GM18498 (cell line): ENCODE results near the gene PRKAG3.
"Not testable (repeated sequence)": the region's sequence is repeated elsewhere in the genome, so short reads cannot be mapped to it uniquely, and the experiment has no call there.

Experiments used
- ATAC-seq: cut with Tn5 transposase; IDR thresholded peaks from one replicate; pipeline ENCODE4 v1.9.1; 2021; ENCODE audit warnings: mild to moderate bottlenecking, moderate library complexity; ENCODE audit not compliant: unreplicated experiment

The PRKAG3 gene

GRCh38 chr2:218844334-218844733 lies 12.7 kb upstream of the PRKAG3 start:
- ATAC-seq, result not testable (repeated sequence)

DNA sequence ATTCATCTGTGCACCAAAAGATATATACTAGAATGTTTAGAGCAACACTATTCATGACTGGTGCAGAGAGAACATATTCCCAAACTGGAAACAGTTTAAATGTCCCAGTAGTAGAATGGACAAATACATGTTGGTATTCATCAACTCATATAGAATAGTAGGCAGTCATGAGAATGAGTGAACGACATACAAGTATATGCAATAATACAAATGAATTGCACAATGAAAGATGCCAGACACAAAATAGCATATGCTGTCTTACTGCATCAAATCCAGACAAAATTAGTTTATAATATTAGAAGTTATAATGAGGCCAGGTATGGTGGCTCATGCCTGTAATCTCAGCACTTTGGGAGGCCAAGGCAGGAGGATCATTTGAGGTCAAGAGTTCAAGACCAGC lies 8.3 kb upstream of the PRKAG3 start:
- no peak for ATAC-seq

DNA sequence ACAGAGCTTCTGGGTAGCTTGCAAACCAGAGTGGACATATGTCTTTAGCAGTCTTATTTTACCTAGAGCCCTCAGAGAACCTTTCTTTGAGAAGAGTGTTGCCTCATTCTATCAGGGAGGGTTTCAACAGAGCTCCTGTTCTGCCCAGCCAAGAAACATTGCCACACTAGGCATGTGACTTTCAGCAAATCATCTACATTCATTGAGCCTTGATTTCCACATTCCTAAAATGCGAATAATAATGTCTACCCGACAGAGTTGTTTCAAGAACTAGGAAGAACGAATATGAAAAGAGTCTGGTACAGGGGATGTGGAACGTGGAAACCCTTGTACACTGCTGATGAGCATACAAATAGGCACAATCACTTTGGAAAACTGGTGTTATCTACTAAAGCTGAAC lies 7.8 kb upstream of the PRKAG3 start:
- no peak for ATAC-seq

DNA sequence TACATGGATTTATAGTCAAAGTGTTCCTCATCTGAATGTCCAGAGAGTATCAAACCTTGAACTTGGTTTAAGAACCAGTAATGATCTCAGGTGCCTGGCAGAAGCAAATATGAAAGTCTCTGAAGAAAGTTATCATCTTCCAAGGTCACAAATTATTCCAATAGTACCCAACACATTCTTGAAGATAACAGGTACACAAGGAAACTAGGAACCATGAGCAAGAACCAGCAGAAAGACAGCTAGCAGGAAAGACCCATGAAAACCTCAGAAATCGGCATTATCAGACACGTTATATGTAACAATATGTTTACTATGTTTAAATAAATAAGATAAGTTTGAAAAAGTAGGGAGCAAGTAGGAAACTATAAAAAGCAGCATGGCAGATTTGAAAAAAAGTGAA lies 5.9 kb upstream of the PRKAG3 start:
- ATAC-seq, result no peak

DNA sequence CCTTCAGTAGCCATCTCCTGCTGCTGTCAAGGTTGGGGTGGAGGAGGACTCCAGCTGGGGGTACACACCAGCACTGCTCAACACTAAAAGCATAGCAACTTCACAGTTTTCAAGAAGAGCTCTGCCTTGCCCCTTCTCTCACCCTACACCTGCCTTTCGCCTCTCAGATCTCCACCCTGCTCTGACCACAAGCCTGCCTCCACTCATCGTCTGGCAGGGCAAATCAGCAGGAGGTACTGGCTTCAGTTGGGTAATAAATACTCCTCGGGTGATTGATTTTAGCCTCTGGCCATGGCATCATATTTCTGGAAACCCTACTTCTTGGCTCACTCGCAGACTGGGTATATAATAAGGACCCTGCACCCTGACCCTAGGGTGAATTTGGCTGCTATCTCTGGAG lies 3.1 kb upstream of the PRKAG3 start:
- ATAC-seq, result no peak

- ATAC-seq, result no peak
Measured at GRCh38 chr2:218833023-218833609, 1.5 kb upstream of the PRKAG3 start.

DNA sequence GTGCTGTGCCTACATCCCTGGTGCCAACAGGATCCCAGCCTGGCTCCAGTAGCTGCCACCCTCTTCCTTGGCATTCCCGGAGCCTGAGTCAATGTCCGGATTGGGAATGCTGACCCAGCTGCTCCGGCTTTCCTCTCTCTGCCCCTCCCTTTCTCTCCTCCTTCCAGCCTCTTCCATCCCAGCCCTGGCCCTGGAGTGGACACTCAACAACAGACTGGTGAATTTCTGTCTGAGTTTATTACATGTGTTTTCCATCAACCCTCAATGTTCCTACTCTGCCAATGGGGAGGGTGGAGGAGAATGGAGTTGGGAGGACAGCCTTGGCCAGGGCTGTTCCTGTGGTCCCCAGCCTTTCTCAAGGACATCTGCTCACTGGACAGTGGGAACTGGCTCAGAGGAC lies 917 bp upstream of the PRKAG3 start:
- no peak for ATAC-seq

DNA sequence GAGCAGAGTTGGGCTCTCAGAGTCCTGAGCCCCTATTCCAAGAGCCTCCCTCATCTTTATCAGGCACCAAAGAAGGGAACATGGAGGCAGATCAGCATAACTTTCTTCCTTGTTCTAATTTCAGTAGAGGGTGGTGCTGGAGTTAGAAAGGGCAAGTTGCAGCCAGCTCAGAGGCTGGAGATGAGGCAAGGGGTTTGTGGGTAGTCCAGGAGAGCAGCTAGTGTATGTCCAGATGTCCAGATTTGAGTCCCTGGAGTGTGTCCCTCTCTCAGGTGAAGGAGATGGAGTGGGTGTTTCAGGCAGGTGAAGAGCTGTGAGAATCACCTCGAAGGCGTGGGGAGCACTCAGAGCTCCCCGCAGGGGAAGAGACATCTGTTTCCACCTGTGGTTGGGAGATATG lies 478 bp upstream of the PRKAG3 start:
- ATAC-seq, result no peak

DNA sequence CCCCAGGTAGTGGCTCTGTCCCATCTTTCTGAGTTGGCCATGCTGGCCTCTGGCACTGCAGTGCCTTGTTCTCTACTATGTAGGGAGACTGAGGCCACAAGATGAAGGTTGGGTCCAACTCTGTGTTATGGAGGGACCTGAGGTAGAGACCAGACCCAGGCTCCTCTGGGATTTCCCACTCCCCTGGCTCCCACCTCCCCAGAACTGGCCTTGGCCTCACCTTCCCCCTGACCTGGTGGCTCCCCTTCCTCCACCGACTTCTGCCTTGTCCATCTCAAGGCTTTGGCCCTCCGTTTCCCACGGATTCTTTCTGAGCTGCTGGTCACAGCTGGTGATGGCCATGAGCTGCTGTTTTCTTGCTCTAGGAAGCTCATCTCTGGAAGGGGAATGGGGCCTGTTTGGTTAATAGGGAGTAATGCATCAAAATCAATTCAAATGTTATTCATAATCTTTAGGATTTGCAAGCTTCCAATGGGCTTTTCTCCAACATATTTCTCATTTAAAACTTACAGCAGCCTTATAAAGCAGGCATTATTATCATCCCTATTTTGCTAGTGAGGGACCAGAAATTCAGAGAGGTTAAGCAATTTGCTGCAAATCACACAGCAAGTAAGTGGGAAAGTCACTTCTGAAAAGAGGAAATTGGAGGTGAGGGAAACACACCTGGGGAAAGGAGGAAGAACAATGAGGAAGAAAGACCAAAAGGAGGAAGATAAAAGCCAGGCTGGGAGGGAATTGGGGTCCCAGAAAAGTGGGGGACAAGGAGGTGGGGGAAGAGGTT lies 887 bp downstream of the PRKAG3 start:
- ATAC-seq, result no peak

GRCh38 chr2:218829868-218830451 lies 1.6 kb downstream of the PRKAG3 start:
- ATAC-seq, result no peak

DNA sequence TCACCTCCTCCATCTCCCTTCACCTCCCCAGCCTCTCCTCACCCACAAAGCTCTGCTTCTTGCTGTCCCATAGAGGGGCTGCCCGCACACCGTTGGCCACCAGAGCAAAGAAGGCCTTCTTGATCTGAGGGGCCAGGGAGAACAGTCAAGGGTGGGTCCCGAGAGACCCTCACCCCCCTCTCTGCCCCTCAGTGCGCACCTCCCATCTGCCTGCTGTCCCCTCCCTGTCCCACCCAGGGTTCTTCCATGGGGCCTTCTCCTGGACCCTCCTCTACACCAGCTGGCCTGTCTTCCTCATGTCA lies 3.2 kb downstream of the PRKAG3 start:
- ATAC-seq, result no peak

DNA sequence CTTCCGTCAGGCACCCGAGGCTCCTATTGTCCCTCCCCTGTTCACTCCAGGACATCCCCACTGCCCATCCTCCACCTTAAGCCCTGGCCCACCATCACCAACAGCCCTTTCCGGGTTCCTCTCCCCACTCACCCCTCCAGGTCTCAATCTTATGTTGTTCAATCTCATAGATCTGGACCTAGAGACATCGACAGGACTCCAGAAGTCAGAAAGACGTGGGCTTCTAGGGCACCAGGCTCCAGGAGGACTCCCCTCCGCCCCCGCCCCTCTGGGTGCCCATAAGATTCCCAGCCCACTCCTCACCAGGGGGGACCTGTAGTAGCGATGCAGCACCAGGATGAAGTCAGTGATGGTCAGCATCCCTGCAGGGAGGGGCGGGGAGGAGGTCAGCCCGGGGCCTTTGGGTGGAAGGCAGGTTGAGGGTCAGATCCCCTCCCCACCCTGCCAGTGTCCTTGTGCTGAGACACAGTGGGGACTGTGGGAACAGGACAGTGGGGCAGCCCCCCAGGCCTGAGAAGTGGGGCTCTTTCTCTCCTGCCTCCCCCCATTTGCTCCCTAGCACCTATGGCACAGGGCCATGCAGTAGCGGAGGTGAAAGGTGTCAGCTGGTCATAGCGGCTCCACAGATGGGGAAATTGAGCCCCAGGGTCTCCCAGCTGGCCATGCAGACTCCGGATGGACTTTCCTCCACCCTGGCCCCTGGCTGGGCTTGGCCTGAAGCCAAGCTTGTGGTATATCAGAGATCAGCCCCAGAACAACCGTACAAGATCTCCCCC lies 3.7 kb downstream of the PRKAG3 start:
- no peak for ATAC-seq

DNA sequence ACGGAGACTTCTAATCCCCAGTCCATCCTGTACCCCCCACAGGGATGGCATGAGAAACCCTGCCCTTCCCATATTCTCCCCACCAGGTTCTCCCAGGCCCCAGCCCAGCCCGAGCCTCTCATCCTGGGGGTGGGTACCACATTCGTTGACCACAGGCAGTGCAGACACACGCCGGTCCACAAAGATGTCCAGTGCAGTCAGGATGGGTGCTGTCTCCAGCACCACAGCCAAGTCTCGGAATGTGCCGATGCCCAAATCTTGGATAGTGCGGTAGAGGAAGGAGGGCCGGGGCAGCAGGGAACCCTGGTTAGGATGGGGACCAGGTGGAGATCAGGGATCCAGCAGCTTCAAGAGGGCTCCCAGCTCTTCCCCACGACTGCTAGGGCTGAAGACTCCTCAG lies 4.8 kb downstream of the PRKAG3 start:
- ATAC-seq, result no peak

GRCh38 chr2:218824004-218824403 lies 7.6 kb downstream of the PRKAG3 start:
- no peak for ATAC-seq

GRCh38 chr2:218823196-218823855 lies 8.3 kb downstream of the PRKAG3 start:
- ATAC-seq, result no peak

GRCh38 chr2:218822622-218823021 lies 9.0 kb downstream of the PRKAG3 start:
- ATAC-seq, result no peak

- no peak for ATAC-seq
Measured at GRCh38 chr2:218821605-218822211, 9.9 kb downstream of the PRKAG3 start.

DNA sequence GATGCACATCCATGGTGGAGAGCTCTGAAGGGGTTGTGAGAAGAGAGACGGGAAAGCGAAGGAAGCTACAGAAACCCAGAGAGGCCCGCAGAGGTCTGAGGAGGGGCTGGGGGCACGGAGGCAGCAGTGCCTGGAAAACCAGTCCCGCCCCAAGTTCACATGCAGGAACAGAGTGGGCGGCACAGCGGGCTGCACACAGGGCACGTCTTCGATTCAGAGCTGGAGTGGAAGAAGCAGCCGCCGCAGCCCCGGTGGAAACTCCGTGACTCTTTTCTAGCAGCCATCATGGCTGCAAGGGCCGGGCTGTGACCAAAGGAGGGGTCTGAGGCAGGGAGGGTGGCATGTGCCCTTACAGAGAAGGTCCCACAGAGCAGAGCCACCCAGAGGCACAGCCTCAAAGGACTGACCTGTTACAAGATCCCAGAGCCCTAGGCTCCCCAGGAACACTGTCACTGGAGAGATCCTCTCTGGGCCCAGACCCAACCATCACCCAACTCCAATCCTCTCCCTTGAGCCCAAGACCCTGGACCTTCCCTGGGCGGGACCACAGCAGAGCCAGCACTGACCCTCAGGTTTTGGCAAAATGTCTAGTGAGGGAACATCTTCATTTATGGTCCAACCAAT lies 10.7 kb downstream of the PRKAG3 start:
- ATAC-seq, result no peak

DNA sequence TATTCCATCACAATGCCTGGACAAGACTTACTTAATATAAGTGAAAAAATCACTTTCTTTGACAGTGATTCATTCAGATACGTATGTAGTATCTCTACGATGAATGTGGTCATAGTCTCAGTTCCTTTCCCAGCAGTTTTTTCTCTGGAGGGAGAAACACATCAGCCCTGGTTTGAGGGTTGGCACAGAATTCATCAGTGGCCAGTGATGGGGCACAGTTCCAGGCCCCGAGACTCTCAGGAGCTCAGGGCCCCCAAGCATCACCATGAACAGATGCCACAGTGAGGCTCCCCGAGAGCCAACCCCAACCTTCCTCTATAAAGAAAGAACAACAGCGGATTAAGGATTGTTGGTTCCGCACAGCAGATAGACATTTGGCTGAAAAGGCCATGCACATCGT lies 12.5 kb downstream of the PRKAG3 start:
- no peak for ATAC-seq

DNA sequence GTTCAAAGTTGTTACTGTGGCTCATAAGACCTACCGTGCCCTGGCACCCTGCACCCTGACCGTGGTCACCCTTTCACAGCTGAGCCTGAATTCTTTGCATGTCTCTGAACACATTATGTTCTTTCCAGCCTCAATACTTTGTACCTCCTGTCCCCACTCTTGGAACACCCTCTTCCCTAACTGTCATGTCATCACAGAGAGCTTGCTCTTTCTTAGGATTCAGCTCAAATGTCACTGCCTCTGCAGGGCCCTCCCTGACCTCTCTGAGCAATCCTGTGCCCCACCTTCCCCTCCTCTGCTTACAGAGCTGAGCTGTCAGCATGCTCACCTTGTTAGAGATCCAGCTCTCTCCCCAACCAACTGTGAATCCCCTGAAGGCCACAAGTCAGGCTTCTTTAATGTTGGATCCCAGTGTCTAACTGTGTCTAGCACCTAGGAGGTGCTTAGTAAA lies 15.0 kb downstream of the PRKAG3 start:
- no peak for ATAC-seq
